Measurements from ENCODE around the gene KLHL26. TPM values are rescaled to one million over a fixed set of nuclear protein-coding genes. Genes with fewer than 3 reads are reported as not detected.

KLHL26 gene
- total RNA-seq, 1 donor from 2014 or later, result 10.9 TPM

DNA sequence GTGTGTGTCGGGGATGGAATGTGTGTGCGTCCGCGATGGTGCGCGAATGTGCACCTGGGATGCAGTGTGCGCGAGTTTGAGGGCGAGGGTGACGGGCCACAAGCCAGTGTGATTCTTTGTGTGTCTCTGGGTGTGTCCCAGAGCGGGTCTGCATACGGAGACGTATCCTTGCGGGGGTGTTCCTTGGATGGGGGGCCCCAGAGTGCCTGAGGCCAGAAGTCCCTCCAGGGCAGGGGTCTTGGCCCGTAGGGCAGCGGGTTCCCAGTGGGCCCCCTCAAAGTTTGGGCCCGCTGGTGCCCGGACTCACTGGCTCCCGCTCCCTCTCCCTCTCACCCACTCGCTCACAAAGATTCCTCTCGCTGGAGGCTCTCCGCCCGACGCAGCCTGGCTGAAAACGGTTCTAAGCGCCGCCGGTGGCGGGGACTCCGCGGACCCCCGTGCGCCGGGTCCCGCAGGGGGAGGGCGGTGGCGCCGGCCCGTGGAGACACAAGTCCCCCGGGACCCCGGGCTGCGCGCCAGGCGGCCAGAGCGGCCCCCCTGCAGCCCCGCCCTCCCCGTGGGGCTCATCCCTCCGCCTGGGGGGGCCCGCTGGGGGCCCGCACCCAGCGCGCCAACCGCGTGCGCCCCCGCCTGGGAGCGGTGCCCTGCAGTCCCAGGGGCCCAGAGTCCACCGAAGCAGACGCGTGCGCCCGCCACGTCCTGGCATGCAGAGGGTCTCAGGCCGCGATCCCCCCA is 31.1 kb upstream of the KLHL26 start:
- ChIA-PET POLR2A (interaction anchor here (0.6 kb wide), 1 partner anchor 20 kb away, joined by 4 read pairs; no protein-coding TSS in a partner anchor), CTCF (no interaction called here)
- intact Hi-C loops (cut with micrococcal nuclease), result no loop called here
- H3K9me3 Mint-ChIP-seq, result no peaks in the 10 kb centered on the region
- peak overlapping the region; percentile 52 for H3K4me3 Mint-ChIP-seq
- ATAC-seq (ENCODE audit: low read depth) (no peak), DNase-seq (no peak)
- no peak overlapping the region for H3K27ac Mint-ChIP-seq
- peaks cover 51% of the 10 kb centered on the region for H3K27me3 Mint-ChIP-seq
- no peaks in the 10 kb centered on the region for H3K36me3 Mint-ChIP-seq (ENCODE audit: low read depth)
- TF ChIP-seq, protein P1, sequence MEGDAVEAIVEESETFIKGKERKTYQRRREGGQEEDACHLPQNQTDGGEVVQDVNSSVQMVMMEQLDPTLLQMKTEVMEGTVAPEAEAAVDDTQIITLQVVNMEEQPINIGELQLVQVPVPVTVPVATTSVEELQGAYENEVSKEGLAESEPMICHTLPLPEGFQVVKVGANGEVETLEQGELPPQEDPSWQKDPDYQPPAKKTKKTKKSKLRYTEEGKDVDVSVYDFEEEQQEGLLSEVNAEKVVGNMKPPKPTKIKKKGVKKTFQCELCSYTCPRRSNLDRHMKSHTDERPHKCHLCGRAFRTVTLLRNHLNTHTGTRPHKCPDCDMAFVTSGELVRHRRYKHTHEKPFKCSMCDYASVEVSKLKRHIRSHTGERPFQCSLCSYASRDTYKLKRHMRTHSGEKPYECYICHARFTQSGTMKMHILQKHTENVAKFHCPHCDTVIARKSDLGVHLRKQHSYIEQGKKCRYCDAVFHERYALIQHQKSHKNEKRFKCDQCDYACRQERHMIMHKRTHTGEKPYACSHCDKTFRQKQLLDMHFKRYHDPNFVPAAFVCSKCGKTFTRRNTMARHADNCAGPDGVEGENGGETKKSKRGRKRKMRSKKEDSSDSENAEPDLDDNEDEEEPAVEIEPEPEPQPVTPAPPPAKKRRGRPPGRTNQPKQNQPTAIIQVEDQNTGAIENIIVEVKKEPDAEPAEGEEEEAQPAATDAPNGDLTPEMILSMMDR (IDR thresholded peaks at IDR 0.05), result no peak
- H3K4me1 Mint-ChIP-seq, result peaks cover 22% of the 10 kb centered on the region

DNA sequence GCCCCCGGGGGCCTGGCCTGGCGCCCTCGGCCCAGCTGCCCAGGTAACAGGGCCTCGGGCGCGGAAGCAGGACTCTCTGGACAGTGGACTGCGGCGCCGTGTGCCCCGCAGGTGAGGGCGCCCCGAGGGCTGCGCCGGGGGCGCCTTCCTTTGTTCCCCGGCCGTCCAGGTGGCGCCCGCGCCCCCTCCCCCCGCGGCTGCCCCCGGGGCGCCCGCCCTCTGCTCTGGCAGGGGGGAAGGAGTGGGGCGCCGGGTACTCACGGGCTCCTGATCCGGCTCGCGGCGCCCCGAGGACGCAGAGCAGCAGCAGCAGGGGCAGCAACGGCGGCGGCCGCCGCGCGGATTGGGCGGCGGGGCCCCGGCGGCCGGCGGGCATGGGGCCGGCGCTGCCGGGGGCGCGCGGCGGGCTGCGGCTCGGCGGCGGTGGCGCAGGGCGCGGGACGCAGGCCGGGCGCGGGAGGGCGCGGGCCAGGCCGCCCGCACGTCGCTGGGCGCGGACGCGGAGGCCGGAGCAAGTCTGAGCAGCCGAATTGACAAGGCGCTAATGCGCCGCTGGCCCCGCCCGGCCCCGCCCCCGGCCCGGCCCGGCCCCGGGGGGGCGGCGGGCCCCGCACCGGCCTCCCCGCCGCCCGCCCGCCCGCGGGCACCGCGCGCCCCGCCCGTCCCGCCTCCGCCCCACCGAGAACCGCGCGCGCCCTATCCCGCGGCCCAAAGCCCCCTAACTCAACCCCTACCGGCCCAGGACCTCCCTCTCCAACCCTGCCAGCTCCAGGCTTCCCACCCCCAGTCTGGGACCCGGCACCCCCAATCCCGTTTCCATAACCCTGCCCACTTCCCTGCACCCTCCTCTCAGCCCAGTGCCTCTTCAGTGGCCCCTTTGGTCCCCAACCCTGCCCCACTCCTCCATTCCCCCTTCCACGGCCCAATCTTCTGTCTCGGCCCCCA is 30.3 kb upstream of the KLHL26 start, which contains the start of gene CRLF1:
Gene CRLF1 (minus strand): TSS at position 519 of the 945 bp plus-strand sequence. CDS start 143 bp downstream, at position 376.
- no peaks in the 10 kb centered on the region for H3K36me3 Mint-ChIP-seq (ENCODE audit: low read depth)
- ChIA-PET POLR2A (no interaction called here), CTCF (no interaction called here)
- ATAC-seq (ENCODE audit: low read depth), result no peak
- H3K4me3 Mint-ChIP-seq, result no peak within 1 kb of the TSS
- H3K27ac Mint-ChIP-seq, result no peak within 1 kb of the TSS
- DNase-seq, result no peak
- intact Hi-C loops (cut with micrococcal nuclease), result no loop called here
- peaks cover 53% of the 10 kb centered on the region for H3K27me3 Mint-ChIP-seq
- TF ChIP-seq, protein P1 (IDR thresholded peaks at IDR 0.05), result no peak
- H3K9me3 Mint-ChIP-seq, result no peaks in the 10 kb centered on the region
- peaks cover 28% of the 10 kb centered on the region for H3K4me1 Mint-ChIP-seq

DNA sequence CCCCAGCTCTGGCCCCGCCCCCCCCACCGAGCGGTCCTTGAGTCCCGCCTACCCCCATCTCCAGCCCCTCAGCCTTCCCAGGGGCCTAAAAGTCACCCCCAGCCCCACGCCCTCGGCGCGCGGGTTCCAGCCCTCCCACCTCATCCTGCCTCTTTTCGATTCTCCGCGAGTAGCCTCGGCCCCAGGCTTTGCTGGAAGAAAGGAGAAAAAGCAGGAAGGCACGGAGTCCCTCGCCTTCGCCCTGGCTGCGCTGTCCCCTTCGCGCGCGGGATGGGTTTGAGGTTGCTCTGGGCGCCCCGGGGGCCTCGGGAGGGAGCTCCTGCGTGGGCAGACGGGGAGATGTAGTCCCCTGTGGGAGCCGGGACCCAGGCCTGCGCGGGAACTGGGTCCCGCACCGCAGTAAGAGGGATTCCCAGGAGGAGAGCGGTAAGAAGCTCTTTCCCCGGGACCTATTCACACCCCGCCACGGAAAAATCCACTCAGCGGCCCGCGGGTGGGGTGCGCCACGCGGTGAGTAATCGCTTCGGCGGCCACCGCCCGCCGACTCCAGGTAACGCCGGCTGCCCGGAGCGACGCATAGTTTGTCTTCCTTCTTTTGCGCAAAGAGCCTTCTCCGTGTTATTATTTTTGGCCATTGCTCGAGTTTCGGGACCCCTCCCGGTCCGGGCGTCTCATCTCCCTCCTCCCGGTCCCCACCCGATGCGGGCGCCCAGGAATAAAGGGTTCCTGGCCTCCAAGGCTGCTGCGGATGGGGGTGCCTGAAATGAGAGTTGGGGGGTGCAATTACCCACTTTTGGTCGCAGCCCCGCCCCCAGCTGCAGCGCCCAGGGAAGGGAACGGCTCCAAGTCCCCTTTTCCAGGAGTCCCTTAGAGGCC is 29.4 kb upstream of the KLHL26 start:
- TF ChIP-seq, protein P1 (IDR thresholded peaks at IDR 0.05), result no peak
- ATAC-seq (ENCODE audit: low read depth), result no peak
- H3K36me3 Mint-ChIP-seq (ENCODE audit: low read depth), result no peaks in the 10 kb centered on the region
- peaks cover 34% of the 10 kb centered on the region for H3K4me1 Mint-ChIP-seq
- H3K9me3 Mint-ChIP-seq, result no peaks in the 10 kb centered on the region
- H3K27ac Mint-ChIP-seq, result no peak overlapping the region
- peaks cover 52% of the 10 kb centered on the region for H3K27me3 Mint-ChIP-seq
- no peak for DNase-seq
- CTCF ChIA-PET, result no interaction called here
- POLR2A ChIA-PET, result no interaction called here
- intact Hi-C loops (cut with micrococcal nuclease), result no loop called here
- no peak overlapping the region for H3K4me3 Mint-ChIP-seq

DNA sequence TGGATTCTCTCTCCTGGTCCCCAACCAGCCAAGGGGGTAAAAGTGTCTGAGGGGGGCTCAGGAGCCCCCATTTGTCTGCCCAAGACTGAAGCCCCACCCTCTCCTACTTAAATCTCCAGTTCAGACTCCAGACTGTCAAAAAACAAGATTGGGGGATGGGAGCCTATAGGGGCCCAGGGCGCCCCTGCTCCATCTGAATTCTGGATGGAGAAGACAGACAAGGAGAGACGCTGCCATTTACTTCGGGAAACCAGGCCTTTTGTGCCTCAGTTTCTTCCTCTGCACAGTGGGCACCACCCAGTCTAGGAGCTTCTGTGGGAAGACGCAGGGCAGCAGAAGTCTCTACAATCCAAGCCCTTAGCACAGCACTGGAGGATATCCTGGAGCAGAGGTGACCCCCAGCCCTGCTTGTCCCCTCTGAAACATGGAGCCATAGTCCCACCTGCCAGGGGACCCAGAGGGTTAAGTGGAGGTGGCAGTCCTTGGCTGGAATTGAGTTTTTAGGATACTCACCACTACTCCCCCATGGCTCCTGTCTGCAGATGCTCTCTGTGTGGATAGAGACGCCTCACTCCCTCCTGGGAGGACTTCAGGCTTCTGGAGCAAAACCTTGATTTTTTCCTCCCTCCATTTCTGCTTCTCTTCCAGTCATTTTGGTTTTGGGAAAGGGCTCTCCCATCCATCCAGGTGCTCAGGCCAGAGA is 28.6 kb upstream of the KLHL26 start:
- TF ChIP-seq, protein P1 (IDR thresholded peaks at IDR 0.05), result no peak
- Mint-ChIP-seq H3K9me3 (no peaks in the 10 kb centered on the region), H3K36me3 (ENCODE audit: low read depth) (no peaks in the 10 kb centered on the region), H3K27ac (no peak overlapping the region), H3K4me1 (peaks cover 36% of the 10 kb centered on the region), H3K4me3 (no peak overlapping the region), H3K27me3 (peaks cover 51% of the 10 kb centered on the region)
- no peak for ATAC-seq (ENCODE audit: low read depth)
- ChIA-PET POLR2A (no interaction called here), CTCF (no interaction called here)
- DNase-seq, result no peak
- intact Hi-C loops (cut with micrococcal nuclease), result no loop called here
